Hepatocyte (in vitro differentiated cells): ENCODE data around the gene CFAP54.

Source experiments
- CTCF ChIP-seq: fragments of 200-600 bp; sonication (generic); IDR thresholded peaks from 2 replicates; pipeline ENCODE4 v1.5.1; 2016; ENCODE audit warnings: antibody characterized with exemption, mild to moderate bottlenecking; ENCODE audit not compliant: poor library complexity
- EZH2phosphoT487 ChIP-seq: fragments of 200-600 bp; sonication (generic); IDR thresholded peaks from one replicate; pipeline ENCODE4 v1.6.1; 2018; ENCODE audit warnings: antibody characterized with exemption, mild to moderate bottlenecking, low read depth, moderate library complexity; ENCODE audit not compliant: unreplicated experiment, severe bottlenecking

GRCh38 chr12:96502949-96503532 is 13.7 kb downstream of the CFAP54 start:
- TF ChIP-seq CTCF = no peak
- no peak for TF ChIP-seq EZH2phosphoT487
